Measurements from ENCODE around the gene GPALPP1.

The GPALPP1 gene

GRCh38 chr13:45007225-45007624 is 17.9 kb downstream of the GPALPP1 start:
- DNase-seq (ENCODE audit: low read depth), result no peak

GRCh38 chr13:45007823-45008222 is 18.5 kb downstream of the GPALPP1 start:
- no peak for DNase-seq (ENCODE audit: low read depth)

GRCh38 chr13:45011198-45011597 is 21.9 kb downstream of the GPALPP1 start:
- DNase-seq (ENCODE audit: low read depth), result no peak

DNA sequence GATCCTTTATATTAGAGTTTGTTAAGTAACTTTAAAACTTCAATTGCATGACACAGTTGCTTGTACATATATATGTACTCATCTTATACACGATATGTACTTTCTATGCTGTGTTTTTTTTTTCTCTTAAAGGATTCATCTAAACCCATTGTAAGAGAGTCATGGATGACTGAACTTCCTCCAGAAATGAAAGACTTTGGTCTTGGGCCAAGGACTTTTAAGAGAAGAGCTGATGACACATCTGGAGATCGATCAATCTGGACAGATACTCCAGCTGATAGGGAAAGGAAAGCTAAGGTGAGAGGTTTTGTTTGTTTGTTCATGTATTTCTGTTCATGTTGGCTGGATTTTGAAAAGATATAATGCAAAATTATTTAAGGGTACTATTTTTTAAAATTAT is 26.0 kb downstream of the GPALPP1 start:
- DNase-seq (ENCODE audit: low read depth), result no peak

DNA sequence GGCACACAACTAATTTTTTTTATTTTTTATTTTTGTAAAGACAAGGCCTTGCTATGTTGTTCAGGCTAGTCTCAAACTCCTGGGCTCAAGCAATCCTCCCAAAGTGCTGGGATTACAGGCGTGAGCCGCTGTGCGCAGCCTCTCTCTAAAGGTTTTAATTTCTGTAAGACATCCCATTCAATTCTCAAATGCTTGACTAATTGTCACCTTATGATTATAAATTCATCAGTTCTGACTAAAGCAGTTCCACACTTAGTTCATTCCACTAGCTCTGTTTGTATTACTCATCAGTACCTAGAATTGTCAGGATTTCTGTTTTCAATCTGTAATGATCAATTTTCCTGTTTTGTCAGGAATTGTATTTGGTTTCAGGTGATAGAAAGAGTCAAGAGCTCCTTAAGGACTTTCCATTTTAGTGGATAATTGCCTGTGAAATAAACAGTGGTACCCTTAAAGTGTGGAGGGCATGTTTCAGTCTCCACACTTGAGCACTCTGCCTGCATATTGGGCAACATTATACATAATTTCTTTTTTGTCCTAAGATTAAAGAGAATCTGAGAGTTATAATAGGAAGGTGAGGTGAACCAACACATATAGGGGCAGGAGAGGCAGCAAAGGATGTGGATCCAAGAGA is 27.6 kb downstream of the GPALPP1 start:
- no peak for DNase-seq (ENCODE audit: low read depth)

DNA sequence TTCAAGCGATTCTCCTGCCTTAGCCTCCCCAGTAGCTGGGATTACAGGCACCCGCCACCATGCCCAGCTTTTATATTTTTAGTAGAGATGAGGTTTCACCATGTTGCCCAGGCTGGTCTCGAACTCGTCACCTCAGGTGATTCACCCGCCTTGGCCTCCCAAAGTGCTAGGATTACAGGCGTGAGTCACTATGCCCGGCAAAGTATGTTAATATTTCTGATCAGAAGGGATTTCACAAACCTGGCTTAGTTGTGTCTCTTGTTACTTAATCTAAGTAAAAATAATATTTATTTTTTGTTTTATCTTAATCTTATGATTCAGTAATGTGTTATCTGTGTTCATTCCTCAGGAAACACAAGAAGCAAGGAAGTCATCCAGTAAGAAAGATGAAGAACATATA is 30.6 kb downstream of the GPALPP1 start:
- peak; percentile 8 for DNase-seq (ENCODE audit: low read depth)

DNA sequence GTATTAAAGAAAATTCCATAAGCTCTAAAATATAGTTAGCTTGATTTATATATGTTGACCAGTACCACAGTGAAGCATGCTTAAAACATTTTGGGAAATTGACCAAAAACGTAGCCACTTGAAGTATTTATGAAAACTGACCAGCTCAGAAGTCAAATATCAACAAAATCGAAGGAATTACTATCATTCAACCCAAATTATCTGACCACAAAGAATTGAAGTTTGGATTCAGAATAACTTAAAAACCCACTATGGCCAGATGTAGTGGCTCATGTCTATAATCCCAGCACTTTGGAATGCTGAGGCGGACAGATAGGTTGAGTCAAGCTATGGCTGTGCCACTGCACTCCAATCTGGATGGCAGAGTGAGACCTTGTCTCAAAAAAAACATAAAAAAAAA is 31.9 kb downstream of the GPALPP1 start:
- DNase-seq (ENCODE audit: low read depth), result no peak

- no peak for DNase-seq (ENCODE audit: low read depth)
Observed at GRCh38 chr13:45024847-45025246, 35.5 kb downstream of the GPALPP1 start.

GRCh38 chr13:45034342-45034741 is 45.0 kb downstream of the GPALPP1 start:
- DNase-seq (ENCODE audit: low read depth), result no peak

GRCh38 chr13:45036206-45036605 is 46.9 kb downstream of the GPALPP1 start:
- no peak for DNase-seq (ENCODE audit: low read depth)

- no peak for DNase-seq (ENCODE audit: low read depth)
Observed at GRCh38 chr13:45040173-45040572, 50.8 kb downstream of the GPALPP1 start.

DNA sequence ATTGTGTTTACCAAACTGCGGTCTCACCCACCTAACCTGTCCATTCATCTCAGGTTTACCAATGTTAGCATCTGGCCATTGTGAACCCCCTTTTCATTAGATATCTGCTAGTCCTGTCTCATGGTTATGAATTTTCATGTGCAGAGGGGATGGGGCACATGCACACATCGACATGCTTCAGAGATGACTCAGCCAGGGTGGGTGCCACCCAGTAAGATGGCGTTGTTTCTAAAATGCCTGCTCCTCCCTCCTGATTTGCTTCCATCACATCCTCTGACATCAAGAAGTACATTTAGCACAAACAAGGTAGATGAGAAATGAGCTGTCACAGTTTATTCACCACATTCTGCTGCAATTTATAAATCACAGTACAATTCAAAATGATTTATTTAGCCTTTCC is 51.3 kb downstream of the GPALPP1 start:
- peak; percentile 13 for DNase-seq (ENCODE audit: low read depth)

DNA sequence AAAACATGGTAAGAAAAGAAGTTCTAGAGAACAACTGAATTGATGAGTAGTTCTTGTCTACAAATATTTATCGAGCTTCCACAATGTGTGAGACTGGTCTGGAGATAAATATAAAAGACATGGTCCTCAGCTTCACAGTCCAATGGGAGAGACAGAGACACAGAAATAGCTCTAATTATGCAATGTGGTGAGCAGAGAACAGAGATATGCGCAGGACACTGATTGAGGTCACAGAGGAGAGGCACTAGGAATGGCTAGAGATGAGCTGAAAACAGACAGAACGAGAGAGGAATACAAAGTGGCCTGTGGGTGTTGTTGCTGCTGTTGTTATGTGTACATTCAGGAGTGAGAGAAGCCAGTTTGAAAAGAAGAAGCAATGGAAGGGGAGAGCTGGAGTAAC is 53.2 kb downstream of the GPALPP1 start:
- DNase-seq (ENCODE audit: low read depth), result no peak

GRCh38 chr13:45046445-45046844 is 57.1 kb downstream of the GPALPP1 start:
- DNase-seq (ENCODE audit: low read depth), result no peak

DNA sequence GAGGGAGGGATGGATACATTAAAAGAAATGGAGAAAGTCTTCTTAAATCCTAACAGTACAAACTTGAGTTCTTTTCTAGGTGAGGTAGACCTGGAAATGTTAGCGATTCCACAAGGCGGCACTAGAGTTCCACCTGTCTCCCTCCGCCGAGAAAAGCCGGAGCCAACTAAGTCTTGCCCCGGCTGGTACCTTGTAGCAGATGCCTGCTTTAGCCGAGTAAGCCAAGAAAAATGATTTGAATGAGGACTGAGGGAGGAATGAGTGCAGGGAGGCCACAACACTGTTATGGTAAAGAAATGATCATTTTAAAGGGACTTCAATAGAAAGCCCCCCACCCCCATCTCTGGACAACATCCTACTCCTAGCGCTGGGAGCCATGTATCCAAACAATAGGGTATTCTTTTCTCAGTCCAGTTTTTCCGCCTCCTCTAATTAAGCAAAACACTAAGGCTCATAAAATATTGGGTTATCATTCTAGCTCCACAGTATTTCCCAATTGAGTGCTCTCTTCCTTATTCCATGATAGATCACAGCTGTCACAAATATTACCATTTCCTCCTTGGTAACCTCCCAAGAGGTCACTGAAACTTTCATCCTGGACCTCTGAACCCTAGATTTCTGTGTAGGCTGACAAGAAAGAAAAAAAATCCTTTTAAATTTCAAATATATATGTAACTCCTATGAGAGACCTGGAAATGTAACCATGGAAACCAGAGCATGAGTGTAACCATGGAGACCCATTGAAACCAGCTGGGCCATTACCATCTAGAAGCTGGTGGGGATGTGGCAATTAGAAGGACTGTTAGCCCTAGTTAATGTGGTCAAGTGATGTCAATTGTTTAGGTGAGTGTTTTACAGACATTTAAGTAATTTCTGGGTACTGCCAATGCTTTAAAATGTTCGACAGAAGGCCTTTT is 58.3 kb downstream of the GPALPP1 start:
- peak; percentile 74 for DNase-seq (ENCODE audit: low read depth)

DNA sequence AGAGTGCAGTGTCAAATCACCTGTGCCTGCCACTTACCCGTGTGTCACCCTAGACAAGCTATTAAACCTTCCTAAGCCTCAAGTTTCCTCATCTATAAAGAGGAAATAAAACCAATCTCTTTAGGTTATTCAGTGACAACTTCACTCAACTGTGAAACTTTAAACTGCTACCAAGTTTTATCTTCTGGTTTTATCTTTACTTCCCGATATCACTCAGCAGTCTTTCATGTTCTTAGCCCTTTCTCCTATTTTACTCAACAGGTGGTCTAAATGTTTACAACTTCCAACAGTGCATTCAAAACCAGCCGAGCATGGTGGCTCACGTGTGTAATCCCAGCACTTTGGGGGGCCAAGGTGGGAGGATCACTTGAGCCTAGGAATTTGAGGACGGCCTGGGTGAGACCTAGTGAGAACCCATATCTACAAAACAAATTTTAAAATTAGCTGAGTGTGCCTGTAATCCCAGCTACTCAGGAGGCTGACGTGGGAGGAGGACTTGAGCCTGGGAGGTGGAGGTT is 59.6 kb downstream of the GPALPP1 start:
- no peak for DNase-seq (ENCODE audit: low read depth)

DNA sequence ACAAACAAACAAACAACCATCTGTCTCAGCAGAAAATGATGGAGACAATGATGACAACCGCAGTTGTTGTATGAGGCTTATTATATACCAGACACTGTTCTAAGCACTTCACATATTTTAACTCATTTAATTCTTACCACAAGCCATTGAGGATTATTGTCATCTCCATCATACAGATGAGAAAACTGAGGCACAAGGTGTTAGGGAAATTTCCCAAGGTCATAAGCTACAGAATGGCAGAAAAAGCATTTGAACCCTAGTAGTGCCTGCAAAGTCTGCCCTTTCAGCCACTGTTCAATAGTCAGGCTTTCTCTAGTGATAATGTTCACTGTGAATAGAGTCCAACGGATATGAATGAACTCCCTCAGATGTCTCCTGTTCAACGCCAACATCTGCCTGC is 60.1 kb downstream of the GPALPP1 start:
- no peak for DNase-seq (ENCODE audit: low read depth)

GRCh38 chr13:45051315-45051714 is 62.0 kb downstream of the GPALPP1 start:
- DNase-seq (ENCODE audit: low read depth), result no peak

DNA sequence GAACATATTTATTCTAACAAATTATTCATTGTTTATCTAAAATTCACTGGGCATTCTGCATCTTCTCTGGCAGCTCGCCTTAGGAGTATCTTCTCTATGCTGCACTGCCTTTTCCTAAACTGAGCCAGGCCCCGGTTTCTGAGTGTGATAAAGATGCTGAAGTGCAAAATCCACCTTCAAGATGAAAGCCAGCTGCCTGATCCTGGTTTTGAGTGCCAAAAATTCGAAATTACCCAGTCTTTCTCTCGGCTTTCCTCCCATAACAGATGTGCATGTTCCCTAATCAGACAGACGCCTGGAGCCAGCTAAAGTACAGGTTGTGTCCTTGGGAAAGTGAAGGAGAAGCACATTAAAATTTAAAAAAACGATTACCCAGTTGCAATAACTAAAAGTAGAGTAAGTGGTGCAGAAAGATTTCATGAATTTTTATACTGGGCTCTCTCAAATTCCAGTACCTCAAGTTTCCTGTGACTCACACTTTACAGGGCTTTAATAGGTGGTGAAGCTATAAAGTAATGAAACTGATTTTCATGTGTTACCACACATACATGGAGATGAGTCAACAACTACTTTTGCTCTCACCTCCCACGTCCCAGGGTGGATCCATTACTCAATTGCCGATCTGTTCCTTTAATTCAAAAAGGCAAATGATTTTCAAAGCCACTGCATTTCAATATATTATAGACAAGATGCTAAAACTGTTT is 66.0 kb downstream of the GPALPP1 start:
- peak; percentile 80 for DNase-seq (ENCODE audit: low read depth)

GRCh38 chr13:45055902-45056648 is 66.7 kb downstream of the GPALPP1 start:
- peak; percentile 31 for DNase-seq (ENCODE audit: low read depth)

DNA sequence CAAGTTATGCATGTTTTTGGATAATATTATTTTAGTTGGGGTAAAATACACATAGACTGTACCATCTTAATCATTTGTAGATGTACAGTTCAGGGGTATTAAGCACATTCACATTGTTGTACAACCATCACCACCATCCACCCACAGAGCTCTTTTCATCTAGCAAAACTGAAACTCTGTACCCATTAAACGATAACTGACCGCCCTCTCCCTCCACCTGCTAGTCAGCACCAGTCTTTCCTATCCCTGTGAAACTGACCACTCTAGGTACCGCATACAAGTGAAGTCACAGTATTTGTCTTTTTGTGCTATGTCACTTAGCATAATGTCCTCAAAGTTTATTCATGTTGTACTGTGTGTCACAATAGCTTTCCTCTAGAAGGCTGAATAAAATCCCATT is 70.7 kb downstream of the GPALPP1 start:
- no peak for DNase-seq (ENCODE audit: low read depth)

Data from fibroblast of gingiva (primary cell).